Upper lobe of left lung (tissue), 6 donors: Measurements from ENCODE around the gene JPH4. TPM values are rescaled to one million over a fixed set of nuclear protein-coding genes. Genes with fewer than 3 reads are reported as not detected.

Source experiments
- ATAC-seq, 2 donors: fragments of 200-7000 bp; cut with Tn5 transposase; one replicate each; pipeline ENCODE4 v1.9.1; 2022; ENCODE audit warnings: mild to moderate bottlenecking in 2 of 2, moderate library complexity in 2 of 2; ENCODE audit not compliant: low FRiP score in 2 of 2
- DNase-seq, 2 donors: peaks; one replicate each; pipeline ENCODE4 v3.0.0-alpha.2; 2019 to 2020
- H3K27ac ChIP-seq, 4 donors: fragments of 200-600 bp; sonication (generic); one replicate each; pipeline ENCODE4 v1.5.1; 2016 to 2019
- H3K27me3 ChIP-seq, 4 donors: fragments of 200-600 bp; sonication (generic); one replicate each; pipeline ENCODE4 v1.5.1; 2017 to 2019
- H3K36me3 ChIP-seq, 4 donors: fragments of 200-600 bp; sonication (generic); one replicate each; pipeline ENCODE4 v1.5.1; 2016 to 2019
- H3K4me1 ChIP-seq, 4 donors: fragments of 200-600 bp; sonication (generic); one replicate each; pipeline ENCODE4 v1.5.1; 2018 to 2019
- H3K4me3 ChIP-seq, 4 donors: fragments of 200-600 bp; sonication (generic); one replicate each; pipeline ENCODE4 v1.5.1; 2017 to 2019; ENCODE audit warnings: mild to moderate bottlenecking in 2 of 4, moderate library complexity in 1 of 4
- H3K9me3 ChIP-seq, 4 donors: fragments of 200-600 bp; sonication (generic); one replicate each; pipeline ENCODE4 v1.5.1; 2018 to 2019
- CTCF ChIP-seq, 6 experiments: fragments of 450-650 bp in 4 of 6; fragments of 200-600 bp in 2 of 6; sonication (generic) in 2 of 6; IDR thresholded peaks; one replicate each; pipeline ENCODE4 v1.5.1; 2016 to 2019; ENCODE audit warnings: antibody characterized with exemption in 6 of 6
- EP300 ChIP-seq, 4 donors: sonication (generic); formaldehyde crosslinking; IDR thresholded peaks; one replicate each; pipeline ENCODE4 v1.5.1; 2017; ENCODE audit warnings: antibody characterized with exemption in 4 of 4, control low read depth in 2 of 4
- POLR2A ChIP-seq, 4 donors: fragments of 450-650 bp; IDR thresholded peaks; one replicate each; pipeline ENCODE4 v1.5.1; 2016 to 2017; ENCODE audit warnings: antibody characterized with exemption in 4 of 4, mild to moderate bottlenecking in 2 of 4
- POLR2AphosphoS5 ChIP-seq, 2 donors: sonication (generic); formaldehyde crosslinking; IDR thresholded peaks; one replicate each; pipeline ENCODE4 v1.5.1; 2017; ENCODE audit warnings: antibody characterized with exemption in 2 of 2
- WGBS, 2 donors: methylation state at CpG; one replicate each; pipeline ENCODE4 v1.1.5; 2017 to 2018; 5-methylcytosine and 5-hydroxymethylcytosine counted together
- total RNA-seq, 6 donors: library from RNA; depleted of rRNA in 4 of 6; stranded (reverse); fragments of >200 nt in 4 of 6; gene quantifications; one replicate each; pipeline versions ENCODE4 v1.1.0 to v1.2.1, GENCODE V29; 2016 to 2021
- donor health status: DM: no; HTN: no; CAD: no; lungs with moderate emphysema.
- donor health status: DM: no; HTN: yes; CAD: no; lungs with severe emphysema.

JPH4 gene
- total RNA-seq, 6 donors from 2014 or later, result 0.69 to 6.5 (median 2.5) TPM

- TF ChIP-seq POLR2A (IDR thresholded peaks at IDR 0.05), result no peak
- TF ChIP-seq POLR2AphosphoS5 (IDR thresholded peaks at IDR 0.05), result no peak
- no peak for TF ChIP-seq CTCF (IDR thresholded peaks at IDR 0.05)
- no peak for TF ChIP-seq EP300 (IDR thresholded peaks at IDR 0.05)
- H3K4me3 ChIP-seq, result no peak overlapping the region
- peaks cover 0 to 16% (median 14%) of the 10 kb centered on the region in 4 donors for H3K27me3 ChIP-seq
- DNase-seq (no peak), ATAC-seq (no peak)
- H3K4me1 ChIP-seq, result peaks cover 24 to 60% (median 30%) of the 10 kb centered on the region in 4 donors
- H3K36me3 ChIP-seq, result no peaks in the 10 kb centered on the region
- H3K9me3 ChIP-seq, result no peaks in the 10 kb centered on the region
- H3K27ac ChIP-seq, result peak overlapping the region; percentile 25 to 63 (median 56)
- whole genome bisulfite sequencing, 2 donors, result 60 to 62% methylated on average over 14 of the region's 14 CpGs
Observed at GRCh38 chr14:23571701-23572523, 6.7 kb downstream of the JPH4 start.

GRCh38 chr14:23570806-23571483 lies 7.6 kb downstream of the JPH4 start:
- Histone ChIP-seq H3K4me1 (peaks cover 18 to 60% (median 26%) of the 10 kb centered on the region in 4 donors), H3K36me3 (peaks cover 0 to 3% (median 1%) of the 10 kb centered on the region in 4 donors), H3K9me3 (no peaks in the 10 kb centered on the region), H3K27me3 (peaks cover 0 to 7% (median 5%) of the 10 kb centered on the region in 4 donors), H3K4me3 (no peak overlapping the region), H3K27ac (no peak overlapping the region)
- TF ChIP-seq EP300 (IDR thresholded peaks at IDR 0.05) (no peak), POLR2A (IDR thresholded peaks at IDR 0.05) (no peak), CTCF (IDR thresholded peaks at IDR 0.05) (no peak), POLR2AphosphoS5 (IDR thresholded peaks at IDR 0.05) (no peak)
- 86 to 90% methylated on average over 8 to 22 of the region's 23 CpGs for WGBS, 2 donors
- ATAC-seq, result no peak
- DNase-seq, result peak in 1 of 2 donors; percentile 58

- no peak for ATAC-seq
- WGBS, 2 donors, result 63 to 65% methylated on average over 7 of the region's 7 CpGs
- H3K4me1 ChIP-seq, result peaks cover 16 to 57% (median 25%) of the 10 kb centered on the region in 4 donors
Observed at GRCh38 chr14:23569443-23570151, 9.0 kb downstream of the JPH4 start.

More at GRCh38 chr14:23569443-23570151, 9.0 kb downstream of the JPH4 start:
- Histone ChIP-seq H3K36me3 (peaks cover 0 to 14% (median 6%) of the 10 kb centered on the region in 4 donors), H3K4me3 (no peak overlapping the region), H3K27me3 (no peaks in the 10 kb centered on the region), H3K9me3 (no peaks in the 10 kb centered on the region), H3K27ac (peak overlapping the region in 1 of 4 donors; percentile 44)
- DNase-seq, result peak in 1 of 2 donors; percentile 40
- no peak for TF ChIP-seq EP300 (IDR thresholded peaks at IDR 0.05)
- TF ChIP-seq POLR2A (IDR thresholded peaks at IDR 0.05), result no peak
- TF ChIP-seq POLR2AphosphoS5 (IDR thresholded peaks at IDR 0.05), result no peak
- peak in 3 of 6 experiments; percentile 12 to 14 (median 13) for TF ChIP-seq CTCF (IDR thresholded peaks at IDR 0.05)
